HG03469 (cell line): ENCODE results near the gene APOB.

Experiments
- ATAC-seq: cut with Tn5 transposase; IDR thresholded peaks from one replicate; pipeline ENCODE4 v1.9.1; 2021; ENCODE audit warnings: mild to moderate bottlenecking, moderate library complexity, moderate number of reproducible peaks; ENCODE audit not compliant: unreplicated experiment

APOB gene

DNA sequence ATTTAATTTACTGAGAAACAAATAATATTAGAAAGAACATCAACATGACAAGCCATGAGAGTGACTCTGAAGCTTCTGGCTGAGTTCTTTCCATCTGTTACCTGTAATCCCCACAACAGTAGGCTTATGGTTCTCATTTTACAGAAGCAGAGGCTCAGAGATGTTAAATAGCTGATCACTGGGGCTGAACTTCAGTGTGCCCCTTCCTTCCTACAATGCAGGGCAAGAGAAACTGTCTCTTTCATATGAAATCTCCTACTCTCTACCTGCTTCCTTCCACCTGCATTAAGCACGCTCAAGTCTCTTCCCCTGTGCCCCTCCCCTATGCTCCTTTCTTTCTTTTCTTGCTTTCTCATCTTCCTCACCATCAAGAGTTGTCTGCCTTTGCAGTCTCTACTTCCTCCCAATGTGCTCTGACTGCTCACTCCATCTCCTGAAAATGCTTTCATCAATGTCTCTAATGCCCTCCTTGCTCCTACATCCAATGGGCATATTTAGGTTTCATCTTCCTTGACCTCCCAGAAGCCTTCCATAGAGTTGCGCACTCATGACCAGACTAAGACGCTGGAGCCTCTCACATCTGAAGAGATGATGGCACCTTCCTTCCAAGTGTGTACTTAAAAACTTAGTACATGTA lies 23.7 kb downstream of the APOB start:
- no peak for ATAC-seq

DNA sequence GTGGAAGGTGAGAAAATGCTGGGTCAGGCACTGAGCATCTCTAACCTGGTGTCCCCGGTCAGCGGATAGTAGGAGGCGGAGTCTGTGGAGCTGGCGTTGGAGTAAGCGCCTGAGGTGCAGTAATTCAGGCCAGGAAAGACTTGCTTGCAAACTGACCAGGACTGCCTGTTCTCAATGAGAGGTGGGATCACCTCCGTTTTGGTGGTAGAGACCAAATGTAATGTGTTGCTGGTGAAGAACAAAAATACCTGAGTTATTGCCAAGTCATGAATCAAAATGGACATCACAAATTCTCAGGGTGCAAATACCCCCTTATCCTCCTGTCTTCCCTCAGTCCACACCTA lies 24.2 kb downstream of the APOB start:
- ATAC-seq = no peak

DNA sequence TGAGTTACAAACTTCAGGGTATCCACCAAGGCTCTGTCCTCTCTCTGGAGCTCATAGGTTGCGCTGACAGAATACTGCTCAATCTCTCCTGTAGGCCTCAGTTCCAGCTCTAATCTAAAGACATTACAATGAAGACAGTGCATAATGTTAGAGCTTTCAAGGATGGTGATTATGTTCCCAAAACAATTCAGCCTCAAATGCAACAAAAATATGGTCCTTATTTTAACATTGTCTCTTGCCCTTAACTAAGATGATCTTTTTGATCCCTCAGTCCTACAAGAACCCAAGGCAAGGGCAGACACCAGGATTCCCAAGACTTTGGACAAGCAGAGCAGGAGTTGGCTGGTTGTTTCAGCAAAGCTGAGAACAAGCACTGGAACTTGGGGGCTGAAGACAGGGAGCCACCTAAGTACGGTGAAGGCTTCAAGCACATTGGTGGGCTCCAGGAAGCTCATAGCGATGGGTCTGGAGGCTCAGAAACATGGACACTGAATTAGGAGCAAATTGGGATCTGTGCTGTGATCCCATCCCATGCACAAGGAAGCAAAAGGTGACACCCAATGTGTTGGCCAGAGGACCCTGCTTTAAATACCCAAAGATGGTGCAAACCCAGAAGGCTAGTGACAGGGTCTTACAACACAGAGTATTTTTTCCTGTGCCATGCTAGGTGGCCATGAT lies 24.7 kb downstream of the APOB start:
- ATAC-seq = no peak

DNA sequence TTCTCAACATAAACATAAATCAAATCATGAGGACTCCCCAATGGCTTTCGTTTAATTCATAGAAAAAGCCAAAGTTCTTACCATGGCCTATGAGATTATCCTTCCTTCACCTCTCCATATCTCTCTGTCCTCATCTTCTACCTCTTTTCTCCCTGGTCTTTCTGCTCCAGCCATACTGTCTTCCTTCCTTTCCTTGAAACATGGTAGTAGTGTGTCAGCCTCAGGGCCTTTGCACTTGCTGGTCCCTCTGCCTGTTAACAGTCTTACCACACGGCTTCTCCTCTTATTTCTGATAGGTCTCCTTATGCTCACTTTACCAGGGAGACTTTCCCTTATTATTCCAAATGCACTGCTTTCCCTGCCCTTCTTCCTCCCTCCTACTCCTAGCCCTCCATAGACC lies 25.6 kb downstream of the APOB start:
- no peak for ATAC-seq

DNA sequence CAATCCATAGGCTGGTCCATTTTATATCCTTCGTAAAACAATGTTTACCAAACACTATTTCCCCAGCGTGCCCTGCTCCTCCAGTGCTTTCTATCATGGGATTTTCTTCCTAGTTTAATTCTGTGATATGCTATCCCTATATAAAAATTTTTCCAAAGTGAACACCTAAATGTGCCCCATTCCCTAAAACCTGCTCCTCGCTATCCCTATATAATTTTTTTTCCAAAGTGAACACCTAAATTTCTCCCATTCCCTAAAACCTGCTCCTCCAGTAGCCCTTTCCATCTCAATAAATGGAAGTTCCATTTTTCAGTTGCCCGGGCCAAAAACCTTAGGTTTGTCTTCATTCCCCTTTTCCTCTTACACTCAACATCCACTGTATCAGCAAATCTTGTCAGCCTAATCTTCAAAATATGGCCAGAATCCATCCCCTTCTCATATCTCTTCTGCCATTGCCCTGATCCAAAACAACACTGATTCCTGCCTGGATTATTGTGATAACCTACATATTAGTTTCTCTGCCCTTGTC lies 26.1 kb downstream of the APOB start:
- no peak for ATAC-seq

DNA sequence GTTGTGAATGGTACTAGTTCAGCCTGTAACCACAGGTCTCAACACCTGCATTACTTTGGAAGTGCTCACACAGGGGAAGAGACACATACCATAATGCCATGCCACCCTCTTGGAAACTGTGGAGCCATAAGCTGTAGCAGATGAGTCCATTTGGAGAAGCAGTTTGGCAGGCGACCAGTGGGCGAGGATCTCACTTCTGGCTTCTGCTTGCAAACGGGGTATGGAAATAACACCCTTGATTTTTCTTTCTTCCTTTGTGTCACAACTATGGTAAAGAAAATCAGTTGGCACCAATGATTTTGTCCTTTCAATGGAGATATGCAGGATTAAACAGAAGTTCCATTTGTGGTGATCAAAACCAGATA lies 28.6 kb downstream of the APOB start:
- ATAC-seq = no peak

DNA sequence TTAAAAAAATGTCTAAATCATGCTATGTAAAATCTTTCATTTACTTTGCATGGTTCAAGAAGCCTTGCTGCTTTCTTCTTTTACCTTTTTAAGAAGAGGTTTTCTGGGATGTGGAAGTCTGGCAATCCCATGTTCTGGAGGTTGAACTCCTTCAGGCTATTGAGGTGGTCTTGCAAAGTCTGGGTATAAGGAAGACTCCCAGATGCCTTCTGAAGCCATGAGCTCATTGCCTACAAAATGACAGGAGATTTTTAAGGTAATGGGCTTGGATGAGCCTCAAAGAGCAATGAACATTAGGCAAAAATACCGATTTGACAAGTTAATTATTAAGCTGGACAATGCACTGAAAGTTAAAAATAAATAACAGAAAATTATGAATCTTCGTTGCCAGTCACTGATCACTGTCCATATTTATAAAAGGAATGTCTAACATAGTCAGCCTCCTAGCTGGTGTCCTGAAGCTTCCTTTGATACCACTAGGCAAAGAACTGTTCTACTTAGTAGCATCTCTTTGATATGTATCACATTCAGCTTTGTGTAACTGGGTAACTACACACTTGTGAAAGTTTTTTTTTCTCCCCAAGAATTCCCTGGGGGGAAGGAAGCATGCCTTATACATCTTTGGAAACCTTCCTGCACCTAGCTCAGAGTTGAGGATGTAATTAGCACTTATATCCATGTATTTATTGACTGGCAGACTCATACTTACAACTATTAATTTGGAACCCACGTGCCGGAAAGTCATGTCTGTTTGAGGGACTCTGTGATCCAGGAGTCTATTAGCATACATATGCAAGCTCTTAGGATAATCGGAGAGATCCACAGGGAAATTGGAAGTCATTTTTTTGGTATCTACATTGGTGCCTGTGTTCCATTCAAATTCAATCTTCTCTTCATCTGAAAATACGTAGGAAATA lies 29.3 kb downstream of the APOB start:
- ATAC-seq = no peak

DNA sequence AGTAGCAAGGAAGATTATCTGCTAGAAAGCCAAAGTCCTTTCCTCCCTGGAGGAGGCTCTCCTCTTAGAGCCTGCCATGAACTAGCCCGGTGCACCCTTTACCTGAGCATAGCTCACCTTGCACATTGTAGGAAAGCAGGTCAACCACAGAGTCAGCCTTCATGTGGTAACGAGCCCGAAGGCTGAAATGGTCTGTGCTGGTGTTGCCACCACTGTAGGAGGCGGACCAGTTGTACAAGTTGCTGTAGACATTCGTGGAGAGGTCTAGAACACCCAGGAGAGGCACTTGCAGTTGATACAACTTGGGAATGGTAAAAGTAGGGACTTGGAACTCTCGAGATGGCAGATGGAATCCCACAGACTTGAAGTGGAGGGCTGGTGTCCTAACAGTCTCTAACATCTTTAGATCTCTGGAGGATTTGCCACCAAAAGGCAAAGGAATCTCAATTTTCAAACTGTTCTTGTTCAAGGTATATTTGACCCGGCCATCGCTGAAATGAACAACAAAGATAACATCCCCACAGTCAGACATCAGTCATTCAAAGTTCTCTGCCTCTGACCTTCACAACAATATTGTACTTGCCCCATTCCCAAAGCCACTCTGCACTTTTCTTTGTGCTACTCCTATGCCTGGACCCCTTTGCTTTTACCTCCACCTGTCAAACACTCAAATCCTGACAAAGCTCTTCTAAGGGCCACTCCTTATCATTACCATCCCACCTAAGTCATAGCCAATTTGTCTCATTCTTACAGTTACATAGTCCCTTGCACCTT lies 30.6 kb downstream of the APOB start:
- no peak for ATAC-seq

DNA sequence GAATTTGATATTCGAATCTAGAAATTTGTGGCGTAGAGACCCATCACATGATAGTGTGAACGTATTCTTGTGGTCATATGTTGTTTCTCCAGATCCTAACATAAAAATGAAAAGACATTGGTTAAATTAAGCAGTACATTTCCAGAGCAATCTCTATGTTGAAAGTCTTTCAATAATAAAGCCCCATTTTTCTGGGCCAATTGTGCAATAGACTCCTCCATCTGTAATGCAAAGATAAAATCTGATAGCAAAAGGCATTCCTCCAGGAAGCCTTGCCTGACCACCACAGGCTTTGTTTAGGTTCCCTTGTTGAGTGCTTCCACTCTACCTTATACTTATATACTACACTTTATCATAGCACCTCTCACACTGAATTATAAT lies 31.3 kb downstream of the APOB start:
- ATAC-seq = no peak

DNA sequence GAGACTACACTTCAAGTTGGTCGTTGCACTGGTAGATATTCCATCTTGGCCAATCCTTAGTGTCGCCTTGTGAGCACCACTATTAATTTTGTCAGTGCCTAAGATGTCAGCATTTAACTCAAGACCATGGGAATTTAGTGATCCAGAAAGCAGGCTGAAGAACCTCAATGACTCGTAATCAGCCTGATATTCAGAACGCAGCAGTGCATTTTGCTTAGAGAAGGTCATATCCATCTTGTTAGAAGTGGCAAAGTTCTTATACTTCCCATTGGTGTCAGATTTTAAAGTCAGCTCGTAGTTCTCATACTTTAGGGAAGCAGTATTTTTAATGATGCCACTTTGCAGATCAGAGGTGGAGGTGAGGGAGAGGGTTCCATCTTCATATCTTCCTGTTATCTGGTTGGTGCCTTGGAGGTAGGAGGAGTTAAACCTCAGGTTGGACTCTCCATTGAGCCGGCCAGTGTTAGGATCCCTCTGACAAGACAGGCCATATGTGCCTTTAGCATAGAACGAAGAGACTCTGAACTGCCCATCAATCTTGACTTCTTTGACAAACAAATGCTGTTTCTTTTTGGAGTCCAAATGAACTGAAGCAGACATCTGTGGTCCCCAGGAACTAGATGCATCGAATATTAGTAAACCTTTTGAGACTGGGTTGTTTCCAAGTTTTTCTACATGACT lies 31.9 kb downstream of the APOB start:
- no peak for ATAC-seq

DNA sequence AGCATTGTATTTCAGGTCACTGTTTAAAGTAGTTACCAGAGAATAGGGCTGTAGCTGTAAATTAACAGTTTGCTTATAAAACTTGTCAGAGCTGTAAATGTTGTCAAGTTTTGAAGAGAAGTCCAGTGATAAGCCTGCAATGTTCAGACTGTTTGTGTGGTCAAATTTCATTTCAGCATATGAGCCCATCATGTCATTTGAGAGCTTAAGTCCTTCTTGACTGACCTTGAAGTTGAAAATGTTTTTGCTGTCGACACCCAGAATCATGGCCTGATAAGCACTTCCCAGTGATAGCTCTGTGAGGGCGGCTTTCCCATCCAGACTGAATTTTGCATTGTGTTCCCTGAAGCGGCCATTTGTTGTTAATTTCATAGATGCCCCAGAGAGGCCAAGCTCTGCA lies 32.4 kb downstream of the APOB start:
- ATAC-seq = no peak

DNA sequence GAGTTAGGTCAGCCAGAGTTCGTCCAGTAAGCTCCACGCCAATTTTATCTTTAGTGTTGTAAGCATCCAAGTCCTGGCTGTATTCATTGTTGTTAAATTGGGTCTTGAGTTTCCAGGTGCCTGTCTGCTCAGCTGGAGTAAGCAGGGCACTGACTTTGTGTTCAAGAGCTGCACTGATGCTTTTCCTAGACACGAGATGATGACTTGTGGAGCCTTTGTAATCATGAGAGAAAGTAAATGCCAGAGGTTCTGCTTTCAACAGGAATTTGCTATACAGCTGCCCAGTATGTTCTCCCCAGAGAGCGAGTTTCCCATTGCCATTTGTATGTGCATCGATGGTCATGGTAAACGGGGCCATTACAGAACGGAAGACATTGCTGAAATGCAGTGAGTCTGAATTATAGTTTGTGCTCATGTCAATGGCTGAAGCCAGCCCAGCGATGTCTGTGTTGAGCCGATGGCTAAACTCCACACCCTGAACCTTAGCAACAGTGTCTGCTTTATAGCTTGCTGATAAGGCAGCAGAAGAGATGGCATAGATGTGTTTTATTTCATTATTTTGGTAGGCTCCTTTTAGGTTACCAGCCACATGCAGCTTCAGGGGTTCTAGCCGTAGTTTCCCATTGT lies 32.9 kb downstream of the APOB start:
- no peak for ATAC-seq

DNA sequence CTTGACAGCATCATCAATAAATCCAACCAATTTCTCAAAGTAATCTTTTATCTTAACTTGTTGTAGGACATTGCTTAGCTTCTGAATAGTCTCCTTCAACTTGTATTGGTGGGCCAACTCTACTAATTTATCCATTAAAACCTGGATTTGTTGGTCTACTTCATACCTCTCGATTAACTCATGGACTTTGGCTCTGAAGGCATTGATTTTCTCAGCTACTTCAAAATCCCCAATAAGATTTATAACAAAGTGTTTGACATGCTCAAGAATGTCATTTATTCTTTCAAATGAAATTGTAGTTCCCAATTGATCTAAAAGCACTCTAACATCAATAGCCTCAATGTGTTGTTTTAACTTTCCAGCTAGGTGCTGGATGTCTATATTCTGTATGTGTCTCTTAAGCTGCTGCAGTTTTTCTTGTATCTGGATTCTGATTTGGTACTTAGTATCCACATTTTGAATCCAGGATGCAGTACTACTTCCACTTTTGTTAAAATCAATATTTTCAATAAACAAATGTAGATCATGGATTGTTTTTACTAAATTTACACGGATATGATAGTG lies 34.1 kb downstream of the APOB start:
- no peak for ATAC-seq

DNA sequence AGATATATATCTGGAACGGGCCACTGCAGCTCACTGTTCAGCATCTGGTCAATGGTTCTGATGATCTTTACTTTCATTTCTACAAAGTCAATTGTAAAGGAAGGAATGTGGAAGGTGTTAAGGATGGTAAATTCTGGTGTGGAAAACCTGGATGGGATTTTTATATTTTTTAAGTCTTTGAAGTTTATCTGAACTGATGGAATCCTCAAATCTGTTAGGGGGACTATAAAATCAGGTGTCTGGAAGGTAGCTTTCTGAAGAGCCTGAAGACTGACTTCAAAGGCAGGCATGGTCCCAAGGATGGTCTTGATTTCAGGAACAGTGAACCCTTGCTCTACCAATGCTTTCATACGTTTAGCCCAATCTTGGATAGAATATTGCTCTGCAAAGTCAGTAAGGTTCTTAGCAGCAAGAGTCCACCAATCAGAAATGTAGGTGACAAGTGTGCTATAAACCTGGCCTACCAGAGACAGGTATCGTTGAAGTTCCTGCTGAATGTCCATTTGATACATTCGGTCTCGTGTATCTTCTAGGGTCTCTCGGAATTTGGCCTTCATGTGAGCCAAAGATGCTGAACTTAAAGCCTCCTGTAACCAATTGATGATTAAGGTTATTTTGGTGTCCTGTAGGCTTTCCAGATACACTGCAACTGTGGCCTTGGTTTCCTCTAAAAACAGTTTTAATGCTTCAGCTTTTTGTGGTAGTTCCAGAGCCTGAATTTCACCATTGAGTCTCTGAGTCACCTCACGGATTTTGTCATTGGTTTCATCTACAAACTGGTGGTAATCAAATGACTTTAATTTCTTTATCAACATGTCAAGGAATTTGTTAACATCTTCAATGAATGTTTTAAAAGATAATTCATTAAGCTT lies 34.8 kb downstream of the APOB start:
- ATAC-seq = no peak

DNA sequence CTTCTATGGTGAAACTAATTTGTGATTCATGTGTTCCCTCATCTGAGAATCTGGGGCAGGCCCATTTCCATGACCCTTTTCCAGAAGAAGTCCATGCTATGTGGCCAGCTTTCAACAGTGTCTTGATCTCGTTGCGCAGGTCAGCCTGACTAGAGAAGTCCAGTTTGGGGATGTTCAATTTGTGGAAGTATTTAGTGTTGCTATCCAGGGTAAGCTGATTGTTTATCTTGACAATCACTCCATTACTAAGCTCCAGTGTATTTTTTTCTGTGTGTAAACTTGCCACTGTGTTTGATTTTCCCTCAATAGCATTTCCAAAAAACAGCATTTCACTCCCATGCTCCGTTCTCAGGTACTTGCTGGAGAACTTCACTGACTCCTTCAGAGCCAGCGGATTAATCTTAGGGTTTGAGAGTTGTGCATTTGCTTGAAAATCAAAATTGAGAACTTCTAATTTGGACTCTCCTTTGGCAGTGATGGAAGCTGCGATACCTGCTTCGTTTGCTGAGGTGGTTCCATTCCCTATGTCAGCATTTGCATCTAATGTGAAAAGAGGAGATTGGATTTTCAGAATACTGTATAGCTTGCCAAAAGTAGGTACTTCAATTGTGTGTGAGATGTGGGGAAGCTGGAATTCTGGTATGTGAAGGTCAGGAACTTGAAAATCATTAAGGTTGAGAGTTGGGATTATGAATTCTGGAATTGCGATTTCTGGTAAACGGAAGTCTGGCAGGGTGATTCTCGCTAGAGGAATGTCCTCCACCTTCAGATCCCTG lies 35.7 kb downstream of the APOB start:
- no peak for ATAC-seq

DNA sequence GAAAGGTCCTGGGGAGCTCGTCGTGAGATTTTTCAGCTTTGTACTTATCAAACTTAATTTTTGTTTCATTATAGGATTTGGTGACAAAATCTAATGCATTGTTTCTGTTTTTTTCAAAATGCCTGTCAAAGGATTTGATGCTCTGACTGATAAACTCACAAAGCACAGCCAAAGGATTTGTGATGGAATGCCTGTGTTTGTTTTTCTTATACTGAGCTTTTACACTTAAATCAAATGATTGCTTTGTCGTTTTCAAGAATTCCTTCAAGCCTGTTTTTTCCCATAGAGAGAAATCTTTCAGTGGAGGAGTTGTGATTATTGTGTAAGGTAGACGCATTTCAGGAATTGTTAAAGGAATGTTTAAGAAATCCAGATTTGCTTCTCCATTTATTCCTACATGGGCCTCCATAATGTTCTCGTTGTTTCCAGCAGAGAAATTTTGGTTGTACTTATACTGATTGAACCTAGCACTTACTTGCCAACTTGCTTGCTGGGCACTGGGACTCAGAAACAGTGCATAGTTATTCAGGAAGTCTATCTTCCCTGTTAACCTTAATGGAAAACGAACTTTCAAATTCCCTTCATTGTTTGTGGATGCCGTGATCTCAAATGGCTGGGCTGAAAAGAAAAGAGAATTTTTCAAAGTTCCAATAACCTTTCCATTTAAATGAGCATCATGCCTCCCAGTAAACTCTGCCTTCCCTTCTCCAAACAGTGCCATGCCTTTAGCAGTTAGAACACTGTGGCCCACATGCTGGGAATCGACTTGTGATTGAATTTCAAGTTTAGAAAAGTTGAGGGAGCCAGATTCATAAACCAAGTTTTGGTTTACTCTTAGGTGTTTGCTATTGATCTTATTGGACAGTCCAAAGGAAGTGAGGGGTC lies 36.5 kb downstream of the APOB start:
- no peak for ATAC-seq
